Ectodermal cell (in vitro differentiated cells): Measurements from ENCODE around the gene MUC2.

Experiments used
- H3K27ac ChIP-seq: 2 replicates; pipeline ENCODE4 v1.7.0; 2013; ENCODE audit warnings: mild to moderate bottlenecking, low read depth, low read length; ENCODE audit not compliant: insufficient read depth, poor library complexity, severe bottlenecking
- H3K27me3 ChIP-seq: 2 replicates; pipeline ENCODE4 v1.7.0; 2013; ENCODE audit warnings: mild to moderate bottlenecking, low read length; ENCODE audit not compliant: insufficient read depth, control insufficient read depth, poor library complexity, severe bottlenecking
- H3K36me3 ChIP-seq: one replicate; pipeline ENCODE4 v1.7.0; 2013; ENCODE audit warnings: low read length; ENCODE audit not compliant: control insufficient read depth, insufficient read depth
- H3K4me1 ChIP-seq: one replicate; pipeline ENCODE4 v1.7.0; 2013; ENCODE audit warnings: low read length; ENCODE audit not compliant: control insufficient read depth, insufficient read depth
- H3K4me3 ChIP-seq: 2 replicates; pipeline ENCODE4 v1.7.0; 2013; ENCODE audit warnings: low read depth, low read length, control low read depth; ENCODE audit not compliant: insufficient read depth
- H3K9me3 ChIP-seq: 2 replicates; pipeline ENCODE4 v1.7.0; 2013; ENCODE audit warnings: mild to moderate bottlenecking, low read length, moderate library complexity; ENCODE audit not compliant: control insufficient read depth
- WGBS, 2 experiments: methylation state at CpG; one replicate each; pipeline ENCODE4 v1.1.7; 2013; ENCODE audit warnings: missing lambda C conversion rate in 2 of 2; 5-methylcytosine and 5-hydroxymethylcytosine counted together

The MUC2 gene

DNA sequence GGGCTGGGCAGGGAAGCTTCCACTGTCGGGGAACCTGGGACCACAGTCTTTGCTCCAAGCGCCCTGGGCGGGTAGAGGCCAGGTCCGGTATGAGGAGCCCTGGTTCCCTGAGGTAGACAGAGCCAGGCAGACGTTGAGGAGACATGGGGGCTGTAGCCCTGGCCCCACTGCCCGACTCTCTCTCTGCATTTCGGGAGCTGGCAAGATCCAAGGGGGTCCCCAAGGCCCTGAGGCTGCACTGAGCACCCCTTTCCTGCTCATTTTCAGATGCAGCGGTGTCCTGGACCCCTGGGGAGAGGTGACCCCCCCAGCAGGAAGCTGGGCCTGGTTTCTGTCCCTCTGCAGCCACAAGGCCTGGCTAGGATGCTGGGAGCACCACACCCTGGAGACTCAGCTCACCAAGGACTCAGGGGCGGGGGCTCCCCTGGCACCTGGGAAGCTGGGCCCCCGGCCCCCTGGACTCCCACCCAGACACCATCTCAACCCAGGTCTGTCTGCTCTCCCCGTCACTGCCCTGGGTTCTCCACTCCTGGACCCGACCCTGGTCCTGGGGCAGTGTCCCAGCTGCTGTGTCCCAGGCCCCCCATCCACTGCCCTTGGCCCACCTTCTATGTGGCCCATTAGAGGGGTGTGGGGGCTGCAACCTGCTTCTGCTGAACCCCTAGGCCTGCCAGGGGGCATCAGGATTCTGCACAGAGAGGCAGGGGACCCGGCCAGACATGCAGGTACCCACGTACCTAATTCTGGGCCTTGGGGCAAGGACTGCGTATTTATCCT, 23.1 kb upstream of the MUC2 start:
- Histone ChIP-seq H3K9me3 (no peaks in the 10 kb centered on the region), H3K36me3 (no peaks in the 10 kb centered on the region), H3K27me3 (no peaks in the 10 kb centered on the region), H3K4me3 (no peak overlapping the region), H3K27ac (no peak overlapping the region), H3K4me1 (peaks cover 2% of the 10 kb centered on the region)
- WGBS, 2 experiments = 79% methylated on average over 15 of the region's 15 CpGs

DNA sequence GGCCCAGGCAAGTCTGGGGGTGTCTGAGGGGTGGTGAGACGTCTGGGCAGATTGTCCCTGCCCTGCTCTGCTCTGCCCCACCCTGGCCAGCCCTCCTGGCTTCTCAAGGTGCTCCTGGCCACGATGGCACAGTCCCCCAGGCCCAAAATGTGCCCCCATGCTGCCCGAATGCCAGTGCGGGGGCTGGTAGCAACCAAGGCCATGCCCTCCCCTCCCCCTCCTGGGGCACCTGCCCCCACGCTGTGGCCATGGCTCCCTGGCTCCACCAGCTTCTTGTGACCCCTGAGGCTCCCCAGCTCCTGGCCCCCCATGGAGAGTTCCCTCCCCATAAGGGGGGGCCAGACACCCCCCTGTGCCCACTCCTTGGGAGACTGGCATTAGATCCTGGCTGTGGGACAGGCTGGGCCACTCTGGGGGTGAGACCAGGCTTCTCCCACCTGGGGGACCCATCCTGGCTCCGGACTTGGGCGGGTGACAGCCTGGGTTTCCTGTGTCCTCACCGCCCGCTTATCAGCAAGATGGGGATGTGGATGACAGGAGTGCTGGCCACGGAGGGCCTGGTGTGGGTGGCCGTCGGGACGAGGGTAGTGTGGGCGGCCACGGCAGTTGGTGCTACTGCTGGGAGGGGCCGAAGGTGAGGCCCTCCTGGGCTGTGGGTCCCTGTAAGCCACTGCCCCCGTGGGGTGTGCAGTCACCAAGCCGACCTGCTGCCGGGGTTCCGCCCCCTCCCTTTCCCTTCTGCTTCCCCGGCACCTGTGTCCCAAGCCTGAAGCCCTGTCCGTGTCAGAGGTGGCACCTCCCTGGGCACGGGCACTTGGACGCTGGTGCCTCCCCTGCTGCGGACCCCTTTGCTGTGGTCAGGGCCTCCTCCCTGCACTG, 22.3 kb upstream of the MUC2 start:
- H3K9me3 ChIP-seq = no peaks in the 10 kb centered on the region
- H3K36me3 ChIP-seq = no peaks in the 10 kb centered on the region
- no peak overlapping the region for H3K4me3 ChIP-seq
- WGBS, 2 experiments = 91 to 93% methylated on average over 25 of the region's 25 CpGs
- H3K27me3 ChIP-seq = no peaks in the 10 kb centered on the region
- H3K27ac ChIP-seq = no peak overlapping the region
- peaks cover 2% of the 10 kb centered on the region for H3K4me1 ChIP-seq

DNA sequence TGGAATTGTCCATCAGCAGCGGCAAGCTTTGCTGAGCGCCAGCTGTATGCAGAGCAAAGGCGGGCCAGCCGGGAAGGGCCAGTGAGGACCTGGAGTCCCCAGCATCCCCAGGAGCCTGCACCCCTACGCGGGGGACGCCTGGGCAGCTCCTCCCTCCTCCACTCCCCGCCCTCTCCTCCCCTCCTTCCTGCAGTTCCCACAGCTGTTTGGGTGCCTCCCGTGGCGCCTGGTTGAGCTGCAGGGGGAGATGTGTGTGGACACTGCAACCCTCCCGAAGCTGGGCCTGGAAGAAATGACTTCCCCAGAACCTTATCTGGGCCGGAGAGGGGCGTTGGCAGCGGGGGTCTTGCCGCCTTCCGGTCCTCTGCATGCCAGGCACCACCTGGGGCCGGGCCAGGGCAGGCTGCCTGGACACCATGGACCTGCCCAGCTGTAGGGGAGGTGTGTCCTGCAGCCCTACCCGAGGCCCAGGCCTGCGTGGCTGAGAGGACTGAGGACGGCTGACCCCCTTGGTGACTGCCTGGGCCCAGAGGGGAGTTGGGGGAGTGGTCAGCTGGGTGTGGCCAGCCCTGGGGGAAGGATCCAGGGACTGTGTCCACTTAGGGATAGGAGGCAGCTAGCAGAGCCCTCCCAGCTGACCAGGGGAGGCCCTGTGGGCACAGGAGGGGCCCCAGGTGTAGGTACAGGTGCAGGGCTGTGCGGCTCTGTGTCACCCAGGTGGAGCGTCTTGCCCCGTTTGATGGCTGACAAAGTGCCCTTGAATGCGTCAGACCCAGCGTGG, 21.4 kb upstream of the MUC2 start:
- no peak overlapping the region for H3K4me3 ChIP-seq
- no peaks in the 10 kb centered on the region for H3K9me3 ChIP-seq
- 86 to 87% methylated on average over 25 of the region's 25 CpGs for WGBS, 2 experiments
- peaks cover 2% of the 10 kb centered on the region for H3K4me1 ChIP-seq
- H3K27me3 ChIP-seq = no peaks in the 10 kb centered on the region
- no peaks in the 10 kb centered on the region for H3K36me3 ChIP-seq
- no peak overlapping the region for H3K27ac ChIP-seq

DNA sequence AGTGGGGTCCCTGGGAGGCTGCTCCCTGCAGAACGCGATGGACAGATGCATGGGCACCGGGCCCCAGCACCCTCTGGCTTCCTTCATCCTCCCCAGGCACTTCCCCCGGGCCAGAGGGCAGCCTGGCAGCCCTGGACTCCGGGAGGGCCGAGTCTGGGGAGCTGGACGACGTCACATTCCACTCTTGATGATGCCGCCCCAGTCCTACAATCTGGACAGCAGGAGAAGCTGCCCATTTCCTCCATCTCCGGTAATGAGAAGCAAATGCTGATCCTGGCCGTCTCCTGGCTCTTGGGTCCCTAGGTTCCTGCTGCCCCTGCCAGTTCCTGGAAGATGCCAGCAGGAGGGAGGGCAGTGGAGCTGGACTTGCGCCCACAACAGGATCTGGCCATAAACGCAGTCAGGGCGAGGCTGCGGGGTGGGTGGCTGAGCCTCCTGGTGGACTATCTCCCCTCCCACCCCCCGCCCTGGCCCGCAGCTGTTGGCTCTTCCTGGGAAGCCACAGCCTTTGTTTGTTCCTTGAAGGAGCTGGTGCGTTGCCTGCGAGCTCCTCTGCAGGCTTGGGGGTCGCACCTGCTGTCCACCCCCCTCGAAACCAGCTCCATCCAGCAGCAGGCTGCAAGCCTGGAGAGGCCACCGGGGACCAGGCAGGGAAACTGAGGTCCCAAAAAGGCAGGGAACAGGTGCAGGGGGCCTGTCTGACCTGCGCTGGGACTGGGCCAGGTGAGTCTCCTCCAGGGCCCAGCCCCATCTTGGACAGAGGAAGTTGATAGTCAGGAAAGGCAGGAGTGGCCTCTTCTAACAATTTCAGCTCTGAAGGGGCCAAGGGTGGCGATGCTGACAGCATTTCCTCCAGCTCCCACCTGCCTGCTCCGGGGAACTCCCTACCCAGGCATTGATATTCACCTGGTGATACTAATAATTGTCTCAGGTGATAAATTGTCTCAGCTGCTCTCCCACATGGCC, 20.2 kb upstream of the MUC2 start:
- Histone ChIP-seq H3K4me1 (peaks cover 2% of the 10 kb centered on the region), H3K27ac (no peak overlapping the region), H3K9me3 (no peaks in the 10 kb centered on the region), H3K36me3 (no peaks in the 10 kb centered on the region), H3K27me3 (no peaks in the 10 kb centered on the region), H3K4me3 (no peak overlapping the region)
- WGBS, 2 experiments = 88 to 89% methylated on average over 25 of the region's 25 CpGs

DNA sequence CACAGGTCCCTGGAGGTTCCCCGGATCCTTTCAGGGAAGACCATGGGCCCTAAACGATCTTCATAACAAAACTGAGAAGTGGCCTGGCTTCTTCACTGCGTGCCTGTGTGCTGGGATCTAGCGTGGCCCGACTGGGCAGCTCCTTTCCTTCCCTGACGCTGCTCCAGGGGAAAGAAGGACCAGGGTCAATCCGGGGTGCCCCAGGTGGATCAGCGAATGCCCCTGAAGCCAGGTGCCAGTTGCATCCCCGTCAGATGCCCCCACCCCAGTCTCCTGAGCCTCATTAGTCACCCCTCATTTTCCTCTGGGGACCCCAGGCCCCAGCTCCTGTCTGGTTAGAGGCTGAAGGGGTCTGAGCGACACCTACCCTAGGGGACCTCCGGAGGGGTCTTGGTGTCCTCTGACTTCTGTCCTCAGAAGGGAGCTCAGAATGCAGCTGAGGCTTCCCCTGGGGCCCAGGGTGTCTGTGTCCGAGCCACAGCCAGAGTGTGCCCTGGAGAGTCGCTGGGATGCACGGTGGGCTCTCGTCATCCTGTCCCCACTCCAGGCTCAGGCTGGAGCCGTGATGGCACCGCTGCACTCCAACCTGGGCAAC, 19.5 kb upstream of the MUC2 start:
- no peaks in the 10 kb centered on the region for H3K27me3 ChIP-seq
- H3K4me1 ChIP-seq = peaks cover 2% of the 10 kb centered on the region
- H3K36me3 ChIP-seq = no peaks in the 10 kb centered on the region
- no peak overlapping the region for H3K27ac ChIP-seq
- WGBS, 2 experiments = 91 to 93% methylated on average over 17 of the region's 17 CpGs
- H3K4me3 ChIP-seq = no peak overlapping the region
- H3K9me3 ChIP-seq = no peaks in the 10 kb centered on the region

DNA sequence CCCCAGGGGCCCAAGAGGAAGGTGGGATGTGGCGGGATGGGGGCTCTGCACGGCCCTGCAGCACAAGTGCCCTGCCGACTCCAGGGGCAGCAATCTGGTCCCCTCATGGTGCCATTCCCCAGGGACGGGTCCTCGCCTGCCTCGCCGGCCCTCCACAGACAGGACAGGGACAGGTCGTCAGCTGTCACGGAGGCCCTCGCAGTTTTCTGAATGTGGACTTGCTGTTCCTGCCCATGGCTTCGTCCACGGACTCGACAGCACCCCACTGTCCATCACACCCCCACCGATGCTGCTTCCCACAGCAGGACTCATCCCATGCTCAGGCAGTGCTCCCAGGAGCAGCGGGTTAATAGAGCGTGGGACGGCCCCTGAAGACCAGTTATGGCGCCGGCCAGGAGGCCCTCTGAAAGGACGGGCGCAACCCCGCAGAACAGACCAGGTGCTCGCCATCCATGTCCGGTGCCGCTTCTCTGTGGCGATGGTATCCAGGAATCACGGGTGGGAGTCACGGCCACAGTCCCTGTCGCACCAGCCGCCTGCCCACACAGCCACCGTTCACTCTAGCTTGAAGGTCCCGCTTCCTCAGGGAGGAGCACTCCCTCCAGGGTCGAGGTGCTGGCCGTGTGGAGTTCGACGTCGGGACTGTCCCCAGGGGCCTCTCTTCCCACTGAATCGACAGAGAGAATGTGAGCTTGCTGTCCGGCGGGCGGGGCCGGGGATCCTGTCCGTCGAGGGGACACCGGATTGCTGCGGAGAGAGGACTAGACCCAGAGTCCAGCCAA, 18.5 kb upstream of the MUC2 start:
- 92% methylated on average over 46 of the region's 46 CpGs for WGBS, 2 experiments
- H3K36me3 ChIP-seq = no peaks in the 10 kb centered on the region
- H3K27ac ChIP-seq = no peak overlapping the region
- no peak overlapping the region for H3K4me3 ChIP-seq
- H3K4me1 ChIP-seq = peaks cover 2% of the 10 kb centered on the region
- H3K27me3 ChIP-seq = no peaks in the 10 kb centered on the region
- no peaks in the 10 kb centered on the region for H3K9me3 ChIP-seq

DNA sequence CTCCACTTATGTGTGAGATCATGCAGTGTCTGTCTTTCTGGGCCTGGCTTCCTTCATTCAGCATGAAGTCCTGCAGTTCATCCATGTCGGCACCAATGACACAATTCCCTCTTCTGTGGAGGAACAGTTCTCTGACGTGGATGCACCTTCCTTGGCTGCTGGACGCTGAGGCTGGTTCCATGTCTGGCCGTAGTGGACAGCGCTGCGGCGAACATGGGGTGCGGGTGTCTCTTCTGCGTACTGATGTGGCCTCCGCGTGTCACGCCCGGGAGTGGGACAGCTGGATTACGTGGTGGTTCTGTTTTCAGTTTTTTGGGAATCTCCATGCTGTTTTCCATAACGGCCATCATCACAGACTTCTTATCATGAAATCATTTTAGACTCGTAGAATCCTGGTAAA, 16.9 kb upstream of the MUC2 start:
- Histone ChIP-seq H3K4me1 (peaks cover 2% of the 10 kb centered on the region), H3K9me3 (no peaks in the 10 kb centered on the region), H3K27ac (no peak overlapping the region), H3K36me3 (no peaks in the 10 kb centered on the region), H3K4me3 (no peak overlapping the region), H3K27me3 (no peaks in the 10 kb centered on the region)
- 94 to 95% methylated on average over 14 to 16 of the region's 16 CpGs for WGBS, 2 experiments

DNA sequence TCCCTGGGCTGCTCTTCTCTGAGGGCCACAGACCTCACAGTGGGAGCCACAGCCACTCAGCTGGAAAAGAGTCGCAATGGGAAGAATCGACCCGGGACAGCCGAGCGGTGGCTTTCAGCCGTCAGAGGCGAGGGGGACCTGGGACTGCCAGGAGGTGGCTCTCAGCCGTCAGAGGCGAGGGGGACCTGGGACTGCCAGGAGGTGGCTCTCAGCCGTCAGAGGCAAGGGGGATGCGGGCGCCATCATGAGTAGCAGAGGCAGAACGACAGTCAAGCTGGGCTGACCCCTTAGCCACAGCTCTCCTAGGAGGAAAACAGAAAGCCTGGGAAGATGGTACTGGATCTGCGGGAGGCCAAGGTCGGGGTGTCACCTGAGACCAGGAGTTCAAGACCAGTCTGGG, 14.9 kb upstream of the MUC2 start:
- WGBS, 2 experiments = 74 to 75% methylated on average over 15 of the region's 15 CpGs
- H3K27ac ChIP-seq = no peak overlapping the region
- H3K4me1 ChIP-seq = no peaks in the 10 kb centered on the region
- no peaks in the 10 kb centered on the region for H3K36me3 ChIP-seq
- no peaks in the 10 kb centered on the region for H3K27me3 ChIP-seq
- no peaks in the 10 kb centered on the region for H3K9me3 ChIP-seq
- H3K4me3 ChIP-seq = no peak overlapping the region
